IPS-20b (cell line): ENCODE results near the gene JPH2.
"Not testable (repeated sequence)": the region's sequence is repeated elsewhere in the genome, so short reads cannot be mapped to it uniquely, and the experiment has no call there.

Experiments used
- H3K27ac ChIP-seq: one replicate; pipeline ENCODE4 v1.5.1; 2013; ENCODE audit warnings: low read length
- H3K27me3 ChIP-seq: 2 replicates; pipeline ENCODE4 v1.6.1; 2013; ENCODE audit warnings: mild to moderate bottlenecking, low read length, inconsistent platforms; ENCODE audit not compliant: insufficient read depth
- H3K36me3 ChIP-seq: 2 replicates; pipeline ENCODE4 v1.6.1; 2013; ENCODE audit warnings: low read depth, mild to moderate bottlenecking, inconsistent platforms, low read length, moderate library complexity; ENCODE audit not compliant: insufficient read depth
- H3K4me1 ChIP-seq: 2 replicates; pipeline ENCODE4 v1.6.1; 2013; ENCODE audit warnings: mild to moderate bottlenecking, control low read depth, inconsistent platforms, low read length, moderate library complexity; ENCODE audit not compliant: insufficient read depth
- H3K4me3 ChIP-seq: 2 replicates; pipeline ENCODE4 v1.5.1; 2013; ENCODE audit warnings: mild to moderate bottlenecking, low read length, inconsistent platforms
- H3K9ac ChIP-seq: 2 replicates; pipeline ENCODE4 v1.6.1; 2013; ENCODE audit warnings: low read depth, mild to moderate bottlenecking, inconsistent platforms, low read length, moderate library complexity
- H3K9me3 ChIP-seq: 2 replicates; pipeline ENCODE4 v1.6.1; 2013; ENCODE audit warnings: mild to moderate bottlenecking, low read depth, low read length, inconsistent platforms; ENCODE audit not compliant: insufficient read depth

JPH2 gene

GRCh38 chr20:44133424-44133823, 53.6 kb downstream of the JPH2 start:
- Histone ChIP-seq H3K9ac (no peak overlapping the region), H3K4me3 (no peak overlapping the region), H3K27ac (no peak overlapping the region), H3K4me1 (peaks cover 7% of the 10 kb centered on the region), H3K27me3 (no peaks in the 10 kb centered on the region), H3K9me3 (no peaks in the 10 kb centered on the region), H3K36me3 (no peaks in the 10 kb centered on the region)

DNA sequence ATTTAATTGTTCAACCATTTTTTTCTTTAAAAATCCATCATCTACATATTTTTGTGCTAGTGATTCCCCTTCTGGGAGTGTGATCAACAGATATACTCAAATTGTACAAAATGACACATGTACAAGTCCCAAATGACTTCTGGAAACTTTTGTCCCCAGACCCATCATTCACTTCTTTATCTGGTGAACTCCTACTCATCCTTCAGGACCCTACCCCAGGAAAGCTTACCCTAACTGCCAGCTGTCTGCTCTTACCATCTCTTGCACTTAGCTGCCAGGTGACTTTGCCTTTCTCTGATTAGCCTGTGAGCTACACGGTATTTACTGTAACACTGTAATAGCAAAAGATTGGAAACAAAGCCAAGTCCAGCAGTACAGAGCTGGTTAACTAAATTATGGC, 55.3 kb downstream of the JPH2 start:
- H3K27ac ChIP-seq: no peak overlapping the region
- H3K4me3 ChIP-seq: no peak overlapping the region
- H3K4me1 ChIP-seq: peaks cover under 1% of the 10 kb centered on the region
- no peaks in the 10 kb centered on the region for H3K9me3 ChIP-seq
- no peaks in the 10 kb centered on the region for H3K27me3 ChIP-seq
- no peaks in the 10 kb centered on the region for H3K36me3 ChIP-seq
- H3K9ac ChIP-seq: no peak overlapping the region

DNA sequence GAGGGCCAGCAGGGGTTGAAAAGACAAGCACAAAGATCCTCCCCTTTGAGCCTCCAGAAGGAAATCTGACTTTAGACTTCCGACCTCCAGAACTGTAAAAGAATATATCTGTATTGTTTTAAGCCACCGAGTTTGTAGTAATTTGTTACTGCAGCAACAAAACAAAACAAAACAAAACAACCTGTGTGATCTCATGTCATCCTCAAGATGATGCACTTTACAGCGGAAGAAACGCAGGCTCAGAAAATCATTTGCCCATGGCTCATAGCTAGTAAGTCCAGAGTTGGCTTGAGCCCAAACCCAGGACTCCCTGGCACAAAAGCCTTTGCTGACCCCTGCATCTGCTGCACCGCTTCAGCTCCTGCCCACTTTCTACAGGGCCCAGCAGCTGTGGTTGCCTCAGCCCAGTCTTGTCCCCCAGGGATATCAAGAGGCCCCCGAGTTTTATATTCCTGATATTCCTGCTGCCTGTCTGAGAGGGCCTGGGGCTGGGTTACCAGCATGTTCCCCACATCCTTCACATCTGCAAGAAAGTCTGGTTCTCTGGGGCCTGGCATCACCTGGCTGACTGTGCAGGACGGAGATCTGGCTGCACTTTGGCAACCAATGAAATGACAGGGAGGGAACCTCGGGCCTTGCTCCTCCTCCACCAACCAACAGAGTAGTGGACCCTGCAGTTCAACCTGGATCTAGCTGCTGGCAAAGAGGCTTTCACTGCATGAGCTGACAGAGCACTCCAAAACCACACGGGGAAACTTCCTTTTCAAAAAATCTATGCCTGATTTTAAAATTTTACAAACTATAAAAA, 56.9 kb downstream of the JPH2 start:
- Histone ChIP-seq H3K9me3 (no peaks in the 10 kb centered on the region), H3K4me1 (no peaks in the 10 kb centered on the region), H3K9ac (no peak overlapping the region), H3K27me3 (no peaks in the 10 kb centered on the region), H3K27ac (no peak overlapping the region), H3K36me3 (no peaks in the 10 kb centered on the region), H3K4me3 (no peak overlapping the region)

- H3K27ac ChIP-seq, H3K4me1 ChIP-seq, H3K36me3 ChIP-seq, H3K9me3 ChIP-seq, H3K4me3 ChIP-seq, H3K9ac ChIP-seq, H3K27me3 ChIP-seq: not testable (repeated sequence)
Measured at GRCh38 chr20:44129300-44129699, 57.7 kb downstream of the JPH2 start.

GRCh38 chr20:44126445-44126844, 60.5 kb downstream of the JPH2 start:
- no peaks in the 10 kb centered on the region for H3K36me3 ChIP-seq
- H3K4me3 ChIP-seq: no peak overlapping the region
- H3K9me3 ChIP-seq: no peaks in the 10 kb centered on the region
- no peaks in the 10 kb centered on the region for H3K4me1 ChIP-seq
- no peak overlapping the region for H3K9ac ChIP-seq
- no peak overlapping the region for H3K27ac ChIP-seq
- no peaks in the 10 kb centered on the region for H3K27me3 ChIP-seq

- H3K36me3 ChIP-seq: no peaks in the 10 kb centered on the region
- no peaks in the 10 kb centered on the region for H3K4me1 ChIP-seq
- H3K9me3 ChIP-seq: no peaks in the 10 kb centered on the region
- H3K27me3 ChIP-seq: no peaks in the 10 kb centered on the region
- no peak overlapping the region for H3K27ac ChIP-seq
- no peak overlapping the region for H3K9ac ChIP-seq
- no peak overlapping the region for H3K4me3 ChIP-seq
Measured at GRCh38 chr20:44125332-44126127, 61.5 kb downstream of the JPH2 start.

DNA sequence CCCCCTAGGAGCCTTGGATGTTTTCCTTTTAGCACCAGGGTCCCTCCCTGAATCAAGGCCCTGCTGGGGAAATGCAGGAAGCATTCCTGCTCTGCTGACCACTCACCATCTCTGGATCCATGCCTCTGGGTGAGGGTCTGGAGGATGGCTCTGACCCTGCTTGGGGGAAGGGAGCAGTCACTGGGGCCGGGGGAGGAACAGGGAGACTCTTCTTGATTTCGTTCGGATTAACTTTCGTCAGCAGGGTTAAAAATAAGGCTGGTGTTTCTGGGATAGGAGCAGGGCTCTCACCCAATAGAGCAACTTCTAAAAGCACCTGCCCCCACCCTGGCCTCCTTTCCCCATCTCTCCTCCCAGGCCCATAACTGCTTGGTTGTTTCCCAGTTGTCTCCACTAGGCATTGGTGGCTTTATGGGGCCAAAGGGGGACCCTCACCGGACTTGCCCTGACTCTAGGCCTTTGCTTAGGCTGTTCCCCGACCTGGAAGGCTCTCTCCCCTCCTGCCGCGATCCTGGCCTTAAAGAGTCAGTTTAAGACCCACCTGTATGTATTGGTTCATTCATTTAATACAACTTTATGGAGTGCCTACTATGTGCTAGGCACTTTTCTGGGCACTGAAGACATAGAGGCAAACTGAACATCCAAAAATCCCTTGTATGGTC, 63.0 kb downstream of the JPH2 start:
- no peaks in the 10 kb centered on the region for H3K36me3 ChIP-seq
- H3K27me3 ChIP-seq: no peaks in the 10 kb centered on the region
- H3K9me3 ChIP-seq: no peaks in the 10 kb centered on the region
- no peaks in the 10 kb centered on the region for H3K4me1 ChIP-seq
- no peak overlapping the region for H3K27ac ChIP-seq
- no peak overlapping the region for H3K4me3 ChIP-seq
- no peak overlapping the region for H3K9ac ChIP-seq

GRCh38 chr20:44123251-44123650, 63.7 kb downstream of the JPH2 start:
- Histone ChIP-seq H3K9ac (no peak overlapping the region), H3K9me3 (no peaks in the 10 kb centered on the region), H3K27ac (no peak overlapping the region), H3K4me3 (no peak overlapping the region), H3K4me1 (no peaks in the 10 kb centered on the region), H3K36me3 (no peaks in the 10 kb centered on the region), H3K27me3 (no peaks in the 10 kb centered on the region)

GRCh38 chr20:44120676-44121425, 66.1 kb downstream of the JPH2 start:
- H3K4me3 ChIP-seq: no peak overlapping the region
- H3K27me3 ChIP-seq: no peaks in the 10 kb centered on the region
- no peak overlapping the region for H3K27ac ChIP-seq
- H3K4me1 ChIP-seq: no peaks in the 10 kb centered on the region
- H3K9ac ChIP-seq: no peak overlapping the region
- H3K9me3 ChIP-seq: no peaks in the 10 kb centered on the region
- H3K36me3 ChIP-seq: no peaks in the 10 kb centered on the region

DNA sequence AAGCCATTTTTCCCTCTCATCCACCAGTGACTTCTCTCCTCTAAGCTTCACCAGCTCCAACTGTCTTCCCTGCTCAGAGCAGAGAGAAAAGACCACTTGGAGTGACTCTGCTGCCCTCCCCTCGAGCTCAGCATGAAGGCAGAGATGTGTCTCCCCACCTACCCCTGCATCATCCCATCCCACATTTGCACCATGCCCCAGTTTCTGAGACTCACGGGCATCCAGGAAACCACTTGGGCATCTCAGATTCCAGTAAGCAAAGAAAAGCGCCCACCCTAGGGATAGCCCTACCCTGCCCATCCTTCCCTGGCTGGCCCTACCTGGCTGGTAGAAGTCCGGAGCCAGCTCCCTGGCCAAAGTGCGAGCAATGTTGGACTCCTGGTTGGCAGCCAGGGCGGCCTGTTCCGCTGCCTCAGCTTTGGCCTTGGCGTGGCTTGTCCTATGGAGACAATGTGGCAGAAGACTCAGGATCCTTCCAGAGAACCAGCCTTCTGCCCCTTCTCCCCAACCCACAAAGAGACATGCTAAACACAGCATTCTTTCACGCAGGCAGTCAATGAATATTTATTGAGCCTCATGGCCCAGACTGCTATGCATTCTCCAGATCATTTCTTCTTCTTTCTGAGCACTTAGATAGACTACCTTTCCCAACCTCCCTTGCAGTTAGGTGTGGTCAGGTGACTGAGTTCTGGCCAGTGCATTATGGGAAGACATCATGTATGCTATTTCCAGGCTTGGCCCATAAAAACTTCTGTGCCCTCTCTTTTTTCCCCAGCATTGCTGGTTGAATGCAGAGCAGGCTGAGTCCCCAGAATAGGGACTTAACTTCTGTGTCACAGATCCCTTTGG, 68.6 kb downstream of the JPH2 start:
- Histone ChIP-seq H3K9ac (no peak overlapping the region), H3K27me3 (no peaks in the 10 kb centered on the region), H3K9me3 (no peaks in the 10 kb centered on the region), H3K27ac (no peak overlapping the region), H3K36me3 (no peaks in the 10 kb centered on the region), H3K4me1 (no peaks in the 10 kb centered on the region), H3K4me3 (no peak overlapping the region)
